ENCODE results near the gene OR2Y1.
"Not testable (repeated sequence)": the region's sequence is repeated elsewhere in the genome, so short reads cannot be mapped to it uniquely, and the experiment has no call there.

Gene OR2Y1

GRCh38 chr5:180739271-180739670 is 587 bp downstream of the OR2Y1 start:
- no peak for DNase-seq (ENCODE audit: low read depth in 2 of 2)

GRCh38 chr5:180736536-180736935 is 3.3 kb downstream of the OR2Y1 start:
- DNase-seq (ENCODE audit: low read depth in 2 of 2) = no peak

GRCh38 chr5:180724944-180725343 is 14.9 kb downstream of the OR2Y1 start:
- DNase-seq (ENCODE audit: low read depth in 2 of 2) = no peak

GRCh38 chr5:180723936-180724335 is 15.9 kb downstream of the OR2Y1 start:
- no peak for DNase-seq (ENCODE audit: low read depth in 2 of 2)

- no peak for DNase-seq (ENCODE audit: low read depth in 2 of 2)
Measured at GRCh38 chr5:180720486-180720885, 19.4 kb downstream of the OR2Y1 start.

DNA sequence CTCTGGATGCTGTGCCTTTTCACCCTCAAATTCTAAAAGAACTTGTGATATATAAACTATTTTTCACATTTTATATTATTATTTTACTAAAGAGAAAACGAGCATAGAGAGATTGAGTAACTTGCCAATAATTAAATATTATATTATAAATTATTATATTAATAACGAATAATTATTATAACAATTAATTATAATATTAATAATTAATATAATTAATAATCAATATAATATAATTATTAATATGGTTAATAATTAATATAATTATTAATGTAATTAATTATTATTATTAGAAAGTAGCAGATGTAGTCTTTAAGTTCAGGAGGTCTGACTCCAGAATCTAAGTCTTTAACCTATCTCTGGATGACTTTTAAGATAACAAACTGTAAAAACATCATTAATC is 20.1 kb downstream of the OR2Y1 start:
- no peak for DNase-seq (ENCODE audit: low read depth in 2 of 2)

DNA sequence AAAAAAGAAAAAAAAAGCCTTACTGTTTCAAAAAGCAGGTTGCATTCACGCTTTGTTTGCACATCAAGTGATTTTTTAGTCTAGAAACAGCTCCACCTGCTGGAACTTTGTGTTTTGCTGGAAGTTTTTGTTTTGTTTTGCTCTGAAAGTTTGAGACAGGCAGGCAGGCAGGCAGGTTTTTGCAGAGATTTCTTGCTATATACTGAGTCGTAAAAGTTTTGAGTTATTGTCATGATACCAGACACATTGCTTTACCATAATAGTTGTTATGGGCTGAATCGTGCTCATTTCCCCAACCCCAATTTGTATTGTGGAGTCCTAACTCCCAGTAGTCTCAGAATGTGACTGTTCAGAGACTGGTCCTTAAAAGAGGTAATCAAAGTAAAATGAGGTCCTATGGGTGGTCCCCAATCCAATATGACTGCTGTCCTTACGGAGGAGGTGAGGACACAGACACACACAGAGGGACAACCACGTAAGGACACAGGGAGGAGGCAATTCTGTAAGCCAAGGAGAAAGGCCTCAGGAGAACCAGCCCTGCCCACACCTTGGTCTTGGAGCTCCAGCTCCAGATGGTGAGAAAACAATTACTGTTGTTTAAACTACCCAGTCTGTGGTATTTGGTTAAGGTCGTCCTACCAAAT is 20.9 kb downstream of the OR2Y1 start:
- no peak for DNase-seq (ENCODE audit: low read depth in 2 of 2)

DNA sequence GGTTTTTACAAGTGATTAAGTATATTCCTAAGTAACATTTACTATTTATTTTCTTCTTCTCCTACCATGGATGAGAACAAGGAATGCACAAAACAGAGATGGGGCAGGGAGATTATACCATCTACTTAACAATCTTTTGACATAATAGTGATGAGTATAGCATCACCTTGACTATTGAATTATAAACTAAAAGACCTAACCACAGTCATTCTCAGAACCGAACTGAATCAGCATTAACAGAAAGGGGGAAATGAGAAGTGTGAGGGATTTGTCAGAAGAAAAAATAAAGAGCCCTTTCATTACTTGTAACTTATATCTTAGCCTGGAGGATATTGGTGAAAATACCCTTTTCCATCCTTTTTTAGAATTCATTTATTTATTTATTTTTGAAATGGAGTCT is 21.9 kb downstream of the OR2Y1 start:
- no peak for DNase-seq (ENCODE audit: low read depth in 2 of 2)

- DNase-seq (ENCODE audit: low read depth in 2 of 2) = no peak
Measured at GRCh38 chr5:180704362-180704761, 35.5 kb downstream of the OR2Y1 start.

GRCh38 chr5:180703912-180704311 is 35.9 kb downstream of the OR2Y1 start:
- no peak for DNase-seq (ENCODE audit: low read depth in 2 of 2)

DNA sequence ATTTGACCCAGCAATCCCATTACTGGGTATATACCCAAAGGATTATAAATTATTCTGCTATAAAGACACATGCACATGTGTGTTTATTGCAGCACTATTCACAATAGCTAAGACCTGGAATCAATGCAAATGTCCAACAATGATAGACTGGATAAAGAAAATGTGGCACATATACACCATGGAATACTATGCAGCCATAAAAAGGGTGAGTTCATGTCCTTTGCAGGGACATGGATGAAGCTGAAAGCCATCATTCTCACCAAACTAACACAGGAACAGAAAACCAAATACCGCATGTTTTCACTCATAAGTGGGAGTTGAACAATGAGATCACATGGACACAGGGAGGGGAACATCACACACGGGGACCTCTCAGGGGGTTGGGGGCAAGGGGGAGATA is 36.5 kb downstream of the OR2Y1 start:
- not testable (repeated sequence) for DNase-seq (ENCODE audit: low read depth in 2 of 2)

DNA sequence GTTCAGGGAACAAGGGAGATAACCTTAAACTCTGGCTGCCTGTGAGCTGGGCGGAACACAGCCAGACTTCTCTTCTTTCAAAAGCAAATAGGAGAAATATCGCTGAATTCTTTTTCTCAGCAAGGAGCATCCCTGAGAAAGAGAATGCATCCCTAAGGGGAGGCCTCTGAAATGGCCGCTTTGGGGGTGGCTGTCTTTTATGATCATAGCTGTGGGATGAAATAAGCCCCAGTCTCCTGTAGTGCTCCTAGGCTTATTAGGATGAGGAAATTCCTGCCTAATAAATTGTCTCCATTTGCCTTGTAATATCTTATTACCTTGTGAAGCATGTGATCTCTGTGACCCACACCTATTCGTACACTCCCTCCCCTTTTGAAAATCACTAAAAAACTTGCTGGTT is 39.4 kb downstream of the OR2Y1 start:
- DNase-seq (ENCODE audit: low read depth in 2 of 2) = not testable (repeated sequence)

- no peak for DNase-seq (ENCODE audit: low read depth in 2 of 2)
Measured at GRCh38 chr5:180699042-180699441, 40.8 kb downstream of the OR2Y1 start.

- no peak for DNase-seq (ENCODE audit: low read depth in 2 of 2)
Measured at GRCh38 chr5:180696116-180696515, 43.7 kb downstream of the OR2Y1 start.

- no peak for DNase-seq (ENCODE audit: low read depth in 2 of 2)
Measured at GRCh38 chr5:180692429-180692828, 47.4 kb downstream of the OR2Y1 start.

DNA sequence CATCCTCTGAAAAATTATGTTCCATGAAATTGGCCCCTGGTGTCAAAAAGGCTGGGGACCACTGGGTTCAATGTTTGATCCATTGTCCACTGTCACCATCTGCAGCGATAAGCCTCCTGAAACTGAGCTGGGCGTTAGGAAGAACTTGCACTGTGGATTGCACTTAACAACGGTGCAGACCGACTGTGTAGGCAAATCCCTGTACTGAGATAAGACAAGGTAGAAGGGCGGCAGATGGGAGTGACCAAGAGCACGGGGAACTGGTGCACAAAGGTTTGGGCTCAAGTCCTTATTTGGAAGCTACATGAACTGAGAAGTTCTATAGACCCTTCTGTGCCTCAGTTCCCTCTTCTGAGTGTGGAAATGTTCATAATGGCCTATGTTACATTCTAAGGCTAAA is 48.8 kb downstream of the OR2Y1 start:
- no peak for DNase-seq (ENCODE audit: low read depth in 2 of 2)

- no peak for DNase-seq (ENCODE audit: low read depth in 2 of 2)
Measured at GRCh38 chr5:180690562-180690961, 49.3 kb downstream of the OR2Y1 start.

DNA sequence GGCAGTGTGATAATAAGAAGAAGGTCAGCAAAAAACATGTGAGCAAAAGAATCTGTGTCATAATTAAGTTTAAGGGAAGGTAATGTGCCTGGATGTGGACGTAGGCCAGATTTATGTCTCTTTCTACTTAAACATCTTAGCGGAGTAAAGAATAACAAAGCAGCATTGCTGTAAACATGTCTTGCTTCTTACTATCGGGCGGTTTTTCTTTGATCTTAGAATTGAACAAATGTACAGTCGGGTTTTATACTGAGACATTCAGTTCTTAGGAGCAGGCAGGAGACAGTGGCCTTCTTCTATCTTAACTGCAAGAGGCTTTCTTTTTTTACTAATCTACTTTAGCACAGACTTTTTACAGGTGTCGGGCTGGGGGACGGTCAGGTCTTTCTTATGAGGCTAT is 50.1 kb downstream of the OR2Y1 start:
- DNase-seq (ENCODE audit: low read depth in 2 of 2) = no peak

All from stimulated activated CD8-positive, alpha-beta memory T cell treated with anti-CD3 and anti-CD28 coated beads, Interleukin-2, amount 100 ng/mL, for 48 hours (primary cell).